HEK293T (cell line): ENCODE results near the gene NDE1.

ENCODE experiments used
- CTCF ChIA-PET: fragments of 350-600 bp; formaldehyde crosslinking; extraction: SDS; loops from one replicate; lab custom pipeline; 2021; ENCODE audit warnings: antibody characterized with exemption, inconsistent platforms; lab: Yijun Ruan, JAX
- POLR2A ChIA-PET: fragments of 350-600 bp; formaldehyde crosslinking; extraction: SDS; loops from one replicate; lab custom pipeline; 2020; ENCODE audit warnings: antibody characterized with exemption, inconsistent platforms; lab: Yijun Ruan, JAX
- DNase-seq: peaks from one replicate; pipeline ENCODE4 v3.0.0; 2012; ENCODE audit warnings: mixed read lengths; ENCODE audit errors: extremely low spot score
- ARNT ChIP-seq: fragments of 450-650 bp; IDR thresholded peaks from 2 replicates; pipeline ENCODE4 v1.6.1; 2017; ENCODE audit warnings: mild to moderate bottlenecking
- BHLHE40 ChIP-seq: fragments of 450-650 bp; IDR thresholded peaks from 2 replicates; pipeline ENCODE4 v1.6.1; 2016; ENCODE audit warnings: mild to moderate bottlenecking, moderate library complexity, borderline replicate concordance
- CTBP1 ChIP-seq: fragments of 450-650 bp; IDR thresholded peaks from 2 replicates; pipeline ENCODE4 v1.6.1; 2016; ENCODE audit warnings: borderline replicate concordance
- ELF4 ChIP-seq: fragments of 450-650 bp; IDR thresholded peaks from 2 replicates; pipeline ENCODE4 v1.6.1; 2017; ENCODE audit warnings: antibody characterized with exemption
- FOXA1 ChIP-seq: fragments of 450-650 bp; IDR thresholded peaks from 2 replicates; pipeline ENCODE4 v1.6.1; 2016; ENCODE audit warnings: mild to moderate bottlenecking
- FOXK2 ChIP-seq: fragments of 450-650 bp; IDR thresholded peaks from 2 replicates; pipeline ENCODE4 v1.6.1; 2016; ENCODE audit warnings: mild to moderate bottlenecking
- FOXM1 ChIP-seq: fragments of 450-650 bp; IDR thresholded peaks from 2 replicates; pipeline ENCODE4 v1.6.1; 2017; ENCODE audit warnings: mild to moderate bottlenecking, borderline replicate concordance
- HDGF ChIP-seq: fragments of 450-650 bp; IDR thresholded peaks from 2 replicates; pipeline ENCODE4 v1.6.1; 2017; ENCODE audit warnings: antibody characterized with exemption, borderline replicate concordance
- L3MBTL2 ChIP-seq: fragments of 450-650 bp; conservative IDR thresholded peaks from 2 replicates; pipeline ENCODE4 v1.6.1; 2016; ENCODE audit warnings: mild to moderate bottlenecking
- LEF1 ChIP-seq: fragments of 450-650 bp; IDR thresholded peaks from 2 replicates; pipeline ENCODE4 v1.6.1; 2017; ENCODE audit warnings: mild to moderate bottlenecking, borderline replicate concordance
- NFRKB ChIP-seq: fragments of 450-650 bp; IDR thresholded peaks from 2 replicates; pipeline ENCODE4 v1.6.1; 2016; ENCODE audit warnings: mild to moderate bottlenecking, moderate library complexity
- PKNOX1 ChIP-seq: fragments of 450-650 bp; IDR thresholded peaks from 2 replicates; pipeline ENCODE4 v1.6.1; 2016
- SP1 ChIP-seq: fragments of 450-650 bp; IDR thresholded peaks from 2 replicates; pipeline ENCODE4 v1.6.1; 2017
- SUZ12 ChIP-seq: fragments of 450-650 bp; IDR thresholded peaks from 2 replicates; pipeline ENCODE4 v1.6.1; 2016; ENCODE audit warnings: mild to moderate bottlenecking
- TARDBP ChIP-seq: fragments of 450-650 bp; IDR thresholded peaks from 2 replicates; pipeline ENCODE4 v1.6.1; 2016
- ZNF384 ChIP-seq: fragments of 450-650 bp; IDR thresholded peaks from 2 replicates; pipeline ENCODE4 v1.6.1; 2016

The NDE1 gene

GRCh38 chr16:15742716-15743115 lies 92.7 kb downstream of the NDE1 start:
- no peak for DNase-seq
- ChIA-PET CTCF (interaction anchor here (0.6 kb wide), 1 partner anchor 203 kb away, joined by 4 read pairs; no protein-coding TSS in a partner anchor), POLR2A (interaction anchor here (0.6 to 1.2 kb wide), 2 partner anchors 15 to 101 kb away, joined by 3 to 4 read pairs; no protein-coding TSS in a partner anchor)
- TF ChIP-seq FOXA1 (no peak), L3MBTL2 (no peak), HDGF (no peak), SUZ12 (no peak), NFRKB (no peak), PKNOX1 (no peak), FOXM1 (no peak)

DNA sequence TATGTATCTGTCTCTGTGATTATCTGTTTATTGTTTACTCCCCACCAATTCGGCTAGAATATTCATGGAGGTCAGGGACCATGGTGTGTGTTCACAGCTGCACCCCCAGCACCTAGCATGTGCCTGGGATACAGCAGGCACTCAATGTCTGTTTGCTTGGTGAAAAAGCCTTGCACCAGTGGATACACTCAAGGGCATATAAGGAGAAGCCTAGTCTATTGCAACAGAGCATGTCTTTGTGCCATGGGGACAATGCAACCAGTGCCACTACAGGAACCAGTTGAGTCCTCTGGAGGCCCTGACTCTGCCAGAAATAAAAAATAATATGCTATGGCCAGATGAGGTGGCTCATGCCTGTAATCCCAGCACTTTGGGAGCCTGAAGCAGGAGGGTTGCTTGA lies 93.6 kb downstream of the NDE1 start:
- TF ChIP-seq CTBP1 (no peak), FOXM1 (no peak), SUZ12 (no peak), ZNF384 (no peak), SP1 (no peak), FOXA1 (no peak), BHLHE40 (no peak), PKNOX1 (no peak), NFRKB (no peak), TARDBP (no peak), ELF4 (no peak), ARNT (no peak), FOXK2 (no peak), L3MBTL2 (no peak)
- POLR2A ChIA-PET, result no interaction called here
- CTCF ChIA-PET, result no interaction called here
- no peak for DNase-seq

DNA sequence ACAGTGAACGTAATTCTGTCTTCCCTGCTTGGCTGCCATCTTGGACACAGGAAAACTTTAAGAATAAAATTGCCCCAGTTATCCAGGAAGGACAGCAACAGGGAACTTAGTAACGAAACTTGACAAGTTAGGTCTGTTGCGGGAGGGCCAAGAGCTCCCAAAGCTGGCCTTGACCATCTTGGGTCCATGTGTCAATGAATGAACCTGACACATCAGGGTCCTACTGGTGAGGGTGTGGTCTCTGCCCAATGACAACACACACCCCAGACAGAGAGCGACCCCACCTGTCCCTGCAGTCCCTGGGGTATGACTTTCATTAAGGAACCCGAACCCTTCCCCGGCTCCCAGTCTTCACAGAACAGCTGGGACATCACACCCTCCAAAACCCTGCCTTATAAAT lies 96.3 kb downstream of the NDE1 start:
- CTCF ChIA-PET, result no interaction called here
- POLR2A ChIA-PET, result no interaction called here
- no peak for DNase-seq
- no peak for TF ChIP-seq SUZ12
- no peak for TF ChIP-seq SP1
- no peak for TF ChIP-seq LEF1
- no peak for TF ChIP-seq HDGF
- TF ChIP-seq ZNF384, result no peak
- TF ChIP-seq CTBP1, result no peak
- no peak for TF ChIP-seq ARNT
- no peak for TF ChIP-seq PKNOX1

DNA sequence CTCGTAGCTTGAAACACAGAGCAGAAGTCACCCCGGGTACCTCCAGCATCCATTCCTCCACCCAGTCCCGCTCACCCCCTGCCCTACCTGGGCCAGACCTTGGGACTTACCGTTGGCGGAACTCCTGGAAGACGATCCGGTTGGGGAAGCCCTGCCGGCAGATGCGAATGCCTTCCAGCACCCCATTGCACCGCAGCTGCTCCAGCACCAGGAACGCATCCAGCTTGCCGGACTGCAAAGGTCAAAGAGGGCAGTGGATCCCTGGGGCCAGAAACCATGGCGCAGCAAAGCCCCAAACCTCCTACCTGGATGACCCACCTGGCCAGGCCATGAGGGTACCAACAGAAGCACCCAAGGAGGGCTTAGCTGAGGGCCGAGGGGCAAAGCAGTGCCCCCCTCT lies 97.9 kb downstream of the NDE1 start:
- ChIA-PET POLR2A (no interaction called here), CTCF (no interaction called here)
- no peak for DNase-seq

DNA sequence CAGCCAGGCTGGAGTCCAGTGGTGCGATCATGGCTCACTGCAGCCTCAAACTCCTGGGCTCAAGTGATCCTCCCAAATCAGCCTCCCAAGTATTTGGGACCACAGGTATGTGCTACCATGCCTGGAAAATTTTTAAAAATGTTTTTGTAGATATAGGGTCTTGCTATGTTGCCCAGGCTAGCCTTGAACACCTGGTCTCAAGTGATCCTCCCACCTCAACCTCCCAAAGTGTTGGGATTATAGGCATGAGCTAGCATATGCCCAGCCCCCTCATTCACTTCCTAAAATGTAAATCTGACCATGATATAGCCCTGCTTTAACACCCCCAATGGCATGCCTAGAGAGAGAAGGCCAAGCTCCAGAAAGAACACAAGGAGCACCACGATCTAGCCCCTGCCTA lies 98.6 kb downstream of the NDE1 start:
- POLR2A ChIA-PET, result no interaction called here
- CTCF ChIA-PET, result no interaction called here
- TF ChIP-seq L3MBTL2, result no peak
- no peak for TF ChIP-seq ZNF384
- no peak for TF ChIP-seq BHLHE40
- TF ChIP-seq HDGF, result no peak
- no peak for TF ChIP-seq LEF1
- no peak for TF ChIP-seq PKNOX1
- no peak for TF ChIP-seq CTBP1
- no peak for TF ChIP-seq SUZ12
- no peak for TF ChIP-seq SP1
- no peak for TF ChIP-seq ELF4
- TF ChIP-seq NFRKB, result no peak
- TF ChIP-seq FOXM1, result no peak
- no peak for TF ChIP-seq FOXK2
- TF ChIP-seq ARNT, result no peak
- no peak for TF ChIP-seq TARDBP
- TF ChIP-seq FOXA1, result no peak

More for the DNA sequence above, 97.9 kb downstream of the NDE1 start:
- TF ChIP-seq FOXM1 (no peak), FOXK2 (no peak), NFRKB (no peak), BHLHE40 (no peak), ZNF384 (no peak), PKNOX1 (no peak), HDGF (no peak), ELF4 (no peak), SP1 (no peak), L3MBTL2 (no peak)

GRCh38 chr16:15749371-15749770 lies 99.3 kb downstream of the NDE1 start:
- TF ChIP-seq ARNT, result no peak
- DNase-seq, result no peak
- ChIA-PET POLR2A (no interaction called here), CTCF (no interaction called here)

More for the DNA sequence above, 98.6 kb downstream of the NDE1 start:
- DNase-seq, result no peak
